ENCODE results near the gene ALDOA.

DNA sequence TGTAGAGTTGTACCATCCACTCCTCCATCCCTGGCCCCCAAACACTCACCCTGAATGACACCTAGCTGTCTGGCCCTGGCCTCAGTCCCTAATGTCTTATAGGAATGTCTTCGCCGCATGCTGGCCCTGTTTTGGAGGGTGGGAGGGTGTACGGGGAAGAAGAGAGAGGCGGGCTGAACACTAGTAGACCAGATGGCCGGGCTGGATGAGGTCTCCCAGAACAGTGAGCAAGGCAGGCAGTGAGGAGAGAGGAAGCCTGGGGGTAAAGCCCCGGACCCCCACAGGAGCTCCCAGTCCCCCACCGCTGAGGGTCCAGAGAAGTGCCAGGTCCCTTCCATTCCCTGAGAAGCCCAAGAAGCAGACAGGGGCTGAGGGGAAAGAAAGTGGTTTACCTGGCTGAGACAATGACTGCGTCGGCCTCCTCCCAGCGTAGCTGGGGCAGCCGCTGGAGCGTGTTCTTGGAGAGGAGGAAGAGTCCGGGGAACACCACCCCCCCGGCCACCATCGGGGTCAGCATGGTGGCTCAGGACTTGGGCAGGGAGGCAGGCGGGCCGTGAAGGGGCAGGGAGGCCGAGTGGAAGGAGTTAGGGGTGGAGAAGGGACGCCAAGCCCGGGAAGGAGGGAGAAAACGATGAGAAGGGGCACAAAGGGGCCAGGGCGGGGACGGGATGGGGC lies 35.4 kb upstream of the ALDOA start:
- TF ChIP-seq CTCF (IDR thresholded peaks at IDR 0.05; ENCODE audit: poor library complexity) (no peak), EZH2 (IDR thresholded peaks at IDR 0.05; ENCODE audit: borderline replicate concordance) (no peak)

Measured in hepatocyte (in vitro differentiated cells).